Fibroblast of mammary gland (primary cell): ENCODE data around the gene HS3ST3A1.
"Not testable (repeated sequence)": the region's sequence is repeated elsewhere in the genome, so short reads cannot be mapped to it uniquely, and the experiment has no call there.

ENCODE experiments used
- DNase-seq: peaks from one replicate; pipeline ENCODE4 v3.0.0-alpha.2; 2010; ENCODE audit warnings: low read depth
- H3K4me3 ChIP-seq: 2 replicates; pipeline ENCODE4 v1.5.1; 2011; ENCODE audit warnings: low read depth, mild to moderate bottlenecking, low read length, moderate library complexity; ENCODE audit not compliant: control insufficient read depth
- CTCF ChIP-seq: conservative IDR thresholded peaks from 2 replicates; pipeline ENCODE4 v1.5.1; 2011; ENCODE audit warnings: low read depth, low read length, inconsistent platforms; ENCODE audit not compliant: control insufficient read depth, insufficient read depth

Gene HS3ST3A1

GRCh38 chr17:13557077-13557476, 44.7 kb downstream of the HS3ST3A1 start:
- H3K4me3 ChIP-seq = no peak overlapping the region
- no peak for TF ChIP-seq CTCF
- DNase-seq = peak; percentile 72

- no peak for TF ChIP-seq CTCF
- DNase-seq = no peak
- no peak overlapping the region for H3K4me3 ChIP-seq
Observed at GRCh38 chr17:13554231-13554630, 47.5 kb downstream of the HS3ST3A1 start.

- H3K4me3 ChIP-seq = no peak overlapping the region
- TF ChIP-seq CTCF = no peak
- peak; percentile 74 for DNase-seq
Observed at GRCh38 chr17:13550291-13550690, 51.4 kb downstream of the HS3ST3A1 start.

- DNase-seq = not testable (repeated sequence)
Observed at GRCh38 chr17:13548576-13548975, 53.2 kb downstream of the HS3ST3A1 start.

GRCh38 chr17:13546851-13547250, 54.9 kb downstream of the HS3ST3A1 start:
- no peak for TF ChIP-seq CTCF
- H3K4me3 ChIP-seq = no peak overlapping the region
- DNase-seq = no peak

More at GRCh38 chr17:13548576-13548975, 53.2 kb downstream of the HS3ST3A1 start:
- not testable (repeated sequence) for H3K4me3 ChIP-seq

GRCh38 chr17:13545941-13546340, 55.8 kb downstream of the HS3ST3A1 start:
- no peak overlapping the region for H3K4me3 ChIP-seq

GRCh38 chr17:13544765-13545164, 57.0 kb downstream of the HS3ST3A1 start:
- no peak overlapping the region for H3K4me3 ChIP-seq
- TF ChIP-seq CTCF = no peak
- peak; percentile 97 for DNase-seq

More at GRCh38 chr17:13545941-13546340, 55.8 kb downstream of the HS3ST3A1 start:
- TF ChIP-seq CTCF = no peak
- no peak for DNase-seq
